Measurements from ENCODE around the gene CSRP1.

Gene CSRP1

DNA sequence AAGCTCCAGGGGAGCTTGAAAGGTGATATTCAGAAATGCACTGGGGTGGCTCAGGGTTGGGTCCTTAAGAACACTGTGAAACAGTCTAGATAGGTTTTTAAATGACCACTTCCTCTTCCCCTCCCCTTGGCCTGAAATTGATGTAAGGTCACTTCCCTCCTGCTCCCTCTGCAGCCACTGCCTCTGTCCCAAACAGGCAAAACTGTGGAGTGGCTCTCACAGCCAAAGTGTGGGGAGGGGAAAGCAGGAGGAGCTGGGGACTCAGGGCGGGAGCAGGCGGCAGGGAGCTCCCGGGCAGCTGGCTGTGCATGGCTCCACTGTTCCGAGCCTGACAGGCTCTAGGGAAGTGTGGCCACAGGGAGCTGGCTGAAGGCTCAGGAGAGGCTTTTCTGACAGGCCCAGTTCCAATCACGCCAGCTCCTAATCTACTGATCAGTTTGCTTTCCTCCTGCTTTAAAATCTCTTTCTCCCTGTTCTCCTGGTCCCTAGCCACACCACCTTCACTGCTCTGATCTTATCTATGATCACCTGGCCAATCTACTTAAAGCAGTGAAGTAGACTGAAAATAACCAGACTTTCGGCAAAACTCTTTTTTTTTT is 5.1 kb upstream of the CSRP1 start:
- DNase-seq, result no peak

DNA sequence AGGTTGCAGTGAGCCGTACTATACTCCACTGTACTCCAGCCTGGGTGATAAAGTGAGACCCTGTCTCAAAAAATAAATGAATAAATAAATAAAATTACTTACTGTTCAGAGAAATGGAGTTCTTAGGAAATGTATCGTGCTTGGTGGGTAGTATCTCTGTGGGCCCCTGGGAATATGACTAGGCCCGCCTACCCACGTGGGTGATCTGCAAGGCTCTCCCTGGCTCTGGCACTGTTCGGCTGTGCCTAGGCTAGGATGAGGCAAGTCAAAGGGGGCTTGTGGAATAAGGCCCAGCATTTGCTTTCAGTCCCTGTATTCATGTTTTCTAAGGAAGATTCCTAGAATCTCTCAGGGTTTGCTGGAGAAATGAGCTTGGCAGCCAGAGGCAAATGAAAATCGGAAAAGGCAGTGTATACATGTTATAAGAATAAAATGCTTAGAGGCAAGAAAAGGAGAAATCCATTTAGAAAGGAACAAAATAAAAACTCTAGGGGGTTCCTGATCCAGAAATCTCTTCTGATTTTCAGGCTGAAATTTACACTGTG is 4.5 kb upstream of the CSRP1 start:
- DNase-seq, result no peak

DNA sequence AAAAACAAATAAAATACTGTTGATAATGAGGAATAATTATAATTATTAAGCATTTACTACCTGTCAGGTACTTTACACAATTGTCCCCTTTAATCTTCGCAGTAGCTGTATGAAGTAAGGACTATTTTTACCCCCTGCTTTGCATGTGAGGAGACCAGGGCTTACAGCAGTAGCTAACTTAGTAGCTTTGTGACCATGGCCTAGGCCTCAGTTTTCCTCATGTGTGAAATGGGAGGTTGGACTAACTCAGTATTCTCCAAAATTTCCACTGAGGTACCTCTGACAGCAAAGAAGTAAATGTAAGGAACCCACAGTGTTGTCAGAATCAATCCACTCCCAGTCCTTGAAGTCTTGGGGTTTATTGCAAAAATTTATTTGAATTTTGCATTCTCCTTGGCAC is 3.8 kb upstream of the CSRP1 start:
- no peak for DNase-seq

DNA sequence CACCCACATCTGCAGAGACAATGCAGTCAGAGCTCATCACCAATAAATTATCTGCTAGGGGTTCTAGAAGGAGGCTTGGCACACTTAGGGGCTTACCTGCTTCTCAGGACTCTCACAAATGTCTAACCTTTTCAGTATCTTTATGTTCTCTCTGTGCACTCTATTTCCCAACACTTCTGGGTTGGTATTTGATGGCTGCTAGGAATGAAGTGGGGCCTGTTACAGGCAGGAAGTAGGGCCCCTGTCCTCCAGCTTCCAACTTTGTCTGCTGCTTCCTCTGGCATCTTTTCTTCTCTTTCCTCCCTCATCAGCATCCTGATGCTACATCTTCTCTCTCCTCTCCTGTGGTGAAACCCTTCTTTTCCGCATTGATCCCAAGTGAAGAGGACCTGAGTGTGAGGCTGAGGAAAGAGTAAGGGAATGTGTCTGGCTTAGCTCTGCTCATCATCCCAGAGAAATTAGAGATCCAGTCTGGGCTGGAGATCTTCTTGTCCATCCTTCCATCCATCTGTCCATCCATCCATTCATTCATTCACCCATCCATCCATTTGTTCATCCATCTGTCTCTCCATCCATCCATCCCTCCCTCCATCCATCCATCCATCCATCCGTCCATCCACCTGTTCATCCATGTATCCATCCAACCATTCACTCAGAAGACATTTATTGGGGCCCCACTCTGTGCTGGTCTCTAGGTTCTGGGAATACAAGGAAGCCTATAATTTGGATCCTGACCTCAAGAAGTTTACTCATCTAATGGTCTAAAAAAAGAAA is 2.9 kb upstream of the CSRP1 start:
- DNase-seq, result no peak

DNA sequence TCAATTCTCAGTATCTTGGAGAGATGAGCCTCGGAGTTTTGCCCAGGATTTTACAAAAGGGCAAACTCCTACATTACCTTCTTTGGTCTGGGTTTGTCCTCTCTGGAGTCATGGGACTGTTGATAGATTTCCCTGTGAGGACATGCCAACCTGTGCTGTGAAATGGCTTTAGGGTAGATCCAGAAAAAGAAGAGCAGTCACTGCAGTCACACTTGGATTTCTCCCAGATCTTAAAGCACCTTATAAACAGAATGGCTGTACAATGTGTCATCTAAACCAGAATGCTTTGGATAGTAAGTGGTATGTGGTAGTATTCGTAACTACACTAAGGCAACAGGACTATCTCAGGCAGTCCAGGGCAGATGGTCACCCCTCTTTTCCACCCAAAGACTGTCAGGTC is 1.9 kb upstream of the CSRP1 start:
- DNase-seq, result no peak

DNA sequence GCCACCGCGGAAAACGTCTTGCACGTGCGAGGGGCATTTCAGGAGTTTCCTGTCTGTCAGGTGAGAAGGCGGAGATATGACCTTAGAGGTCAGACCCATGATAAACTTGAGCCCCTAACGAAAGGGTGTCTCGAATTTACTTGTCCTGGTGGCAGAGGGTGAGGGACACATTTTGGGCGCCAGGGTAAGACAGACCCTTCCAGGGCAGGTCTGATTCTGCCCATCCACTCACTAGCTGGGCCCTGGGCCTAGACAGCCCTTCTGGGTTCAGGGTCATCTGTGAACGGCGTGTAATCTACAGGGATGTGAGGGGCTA is 395 bp upstream of the CSRP1 start:
- DNase-seq, result no peak

DNA sequence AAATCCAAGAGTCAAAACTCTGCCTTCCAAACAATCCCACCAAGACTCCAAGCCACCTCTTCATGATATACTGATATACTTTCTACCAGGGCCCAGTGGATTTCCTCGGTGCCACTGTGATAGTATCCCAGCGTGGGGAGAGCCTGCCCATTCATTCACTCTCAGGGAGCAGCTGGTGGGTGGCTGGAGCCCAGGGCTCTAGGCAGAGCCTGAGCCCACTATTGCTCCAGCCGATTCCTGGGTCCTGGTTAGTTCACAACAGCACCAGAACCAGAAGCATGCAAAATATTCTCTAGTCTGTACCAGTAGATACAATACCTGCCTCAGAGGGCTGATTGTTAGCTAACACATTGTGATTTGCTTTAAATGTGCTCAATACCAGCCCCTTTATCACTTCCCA is 831 bp downstream of the CSRP1 start:
- DNase-seq, result no peak

DNA sequence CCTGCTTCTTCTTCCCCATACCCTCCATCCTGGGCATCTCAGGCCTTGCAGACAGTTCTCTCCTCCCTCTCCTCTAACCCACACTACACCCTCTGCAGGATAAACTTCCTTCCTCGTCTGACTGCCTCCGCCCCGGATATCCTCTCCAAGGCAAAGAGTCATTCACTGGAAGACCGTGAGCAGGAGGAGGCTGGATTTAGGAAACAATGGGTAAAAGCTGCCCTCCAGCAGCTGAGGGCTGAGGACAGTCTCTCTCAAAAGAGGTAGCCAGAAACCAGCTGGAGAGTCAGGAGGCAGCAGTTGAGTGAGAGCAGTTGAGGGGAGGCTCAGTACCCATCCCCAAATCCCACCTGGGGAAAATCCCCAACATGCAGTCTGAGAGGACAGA is 1.4 kb downstream of the CSRP1 start:
- no peak for DNase-seq

DNA sequence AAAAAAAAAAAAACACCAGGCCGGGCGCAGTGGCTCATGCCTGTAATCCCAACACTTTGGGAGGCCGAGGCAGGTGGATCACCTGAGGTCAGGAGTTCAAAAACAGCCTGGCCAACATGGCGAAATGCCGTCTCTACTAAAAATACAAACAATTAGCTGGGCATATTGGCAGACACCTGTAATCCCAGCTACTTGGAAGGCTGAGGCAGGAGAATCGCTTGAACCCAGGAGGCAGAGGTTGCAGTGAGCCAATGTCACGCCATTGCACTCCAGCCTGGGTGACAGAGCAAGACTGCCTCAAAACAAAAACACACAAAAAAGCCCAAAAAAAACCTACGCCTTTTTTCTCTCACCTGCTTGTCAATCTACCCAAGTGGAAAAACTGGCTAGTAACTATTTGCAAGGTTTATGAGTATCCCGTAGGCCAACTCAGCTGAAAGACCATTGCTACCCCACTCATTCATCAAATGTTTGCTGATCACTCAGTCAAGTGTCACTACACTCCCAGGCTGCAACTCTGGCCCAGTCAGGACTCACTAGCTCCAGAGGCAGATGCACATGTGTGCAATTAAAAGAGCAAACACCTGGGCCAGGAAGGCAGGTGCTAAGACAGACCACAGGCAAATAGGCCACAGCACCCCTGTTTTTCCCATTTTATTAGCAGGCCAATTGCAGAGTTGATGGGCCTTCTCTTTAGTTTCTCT is 2.0 kb downstream of the CSRP1 start:
- no peak for DNase-seq

DNA sequence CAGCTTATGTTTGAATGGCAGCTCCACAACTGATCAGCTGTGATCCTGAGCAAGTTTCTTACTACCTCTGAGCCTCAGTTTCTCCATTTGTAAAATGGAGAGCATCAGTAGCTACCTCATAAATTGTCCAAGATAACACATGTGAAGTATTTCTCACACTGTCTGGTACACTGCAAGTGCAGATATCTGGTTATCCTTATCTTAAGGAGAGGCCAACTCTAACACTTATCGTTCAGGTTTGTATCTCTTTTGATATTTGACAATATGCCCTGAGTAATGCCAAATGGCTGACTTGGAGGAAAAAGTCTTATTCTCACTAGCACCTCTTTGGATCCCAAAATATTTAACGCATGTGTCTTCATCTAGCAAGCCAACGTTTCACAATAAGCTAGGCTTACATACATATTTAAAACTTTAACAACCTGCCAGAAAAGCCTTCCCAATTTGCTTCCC is 2.7 kb downstream of the CSRP1 start:
- no peak for DNase-seq

DNA sequence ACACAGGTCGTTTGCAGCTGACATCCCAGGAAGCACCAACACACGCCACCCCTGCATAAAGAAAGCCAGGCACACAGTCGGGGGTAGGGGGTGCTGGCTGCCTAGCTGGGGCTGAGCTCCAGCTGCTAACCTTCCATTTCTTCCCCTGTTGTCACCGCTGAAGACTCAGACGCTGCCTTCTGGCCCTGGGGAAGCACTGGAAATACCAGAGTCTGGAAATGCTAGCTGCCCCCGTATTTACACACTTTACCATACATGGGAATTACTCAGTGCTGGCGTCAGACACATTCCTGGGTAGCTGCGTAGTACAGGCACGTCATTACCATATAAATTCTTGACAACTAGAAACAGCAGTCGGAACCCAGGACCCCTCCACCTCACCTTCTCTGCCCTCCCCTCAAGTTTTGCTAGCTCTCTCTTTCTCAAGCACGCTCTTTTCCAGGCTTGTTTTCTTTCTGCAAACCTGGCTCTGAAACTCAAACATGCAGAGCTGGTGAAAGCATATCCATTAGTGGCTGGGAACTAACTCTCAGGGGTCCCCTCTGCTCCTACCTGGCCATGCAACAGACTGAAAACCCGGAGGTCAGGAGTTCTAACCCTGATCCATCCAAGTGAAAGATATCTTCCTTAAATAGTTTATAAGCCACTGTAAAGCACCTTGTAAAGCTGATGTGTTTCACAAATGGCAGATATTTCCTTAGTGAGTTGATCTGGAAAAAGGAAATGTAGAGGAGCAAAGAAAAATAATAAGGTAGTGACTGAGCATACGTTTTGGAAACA is 3.3 kb downstream of the CSRP1 start:
- no peak for DNase-seq

DNA sequence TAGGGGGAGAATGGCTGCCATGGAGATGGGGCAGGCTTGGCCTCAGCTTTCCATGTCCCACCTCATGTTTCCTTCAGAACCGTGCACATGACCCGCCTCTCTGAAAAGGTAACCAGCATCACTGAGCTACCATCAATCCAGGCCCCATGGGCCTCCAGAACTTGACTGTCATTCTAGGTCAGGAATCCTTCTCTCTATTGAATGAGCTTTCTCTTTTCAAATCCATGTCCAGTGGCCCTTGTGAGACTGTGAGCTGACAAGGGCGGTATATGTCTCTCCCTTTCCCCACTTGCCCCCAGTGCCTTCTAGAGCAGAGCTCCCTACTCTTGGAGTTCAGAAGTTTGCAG is 4.4 kb downstream of the CSRP1 start:
- no peak for DNase-seq

DNA sequence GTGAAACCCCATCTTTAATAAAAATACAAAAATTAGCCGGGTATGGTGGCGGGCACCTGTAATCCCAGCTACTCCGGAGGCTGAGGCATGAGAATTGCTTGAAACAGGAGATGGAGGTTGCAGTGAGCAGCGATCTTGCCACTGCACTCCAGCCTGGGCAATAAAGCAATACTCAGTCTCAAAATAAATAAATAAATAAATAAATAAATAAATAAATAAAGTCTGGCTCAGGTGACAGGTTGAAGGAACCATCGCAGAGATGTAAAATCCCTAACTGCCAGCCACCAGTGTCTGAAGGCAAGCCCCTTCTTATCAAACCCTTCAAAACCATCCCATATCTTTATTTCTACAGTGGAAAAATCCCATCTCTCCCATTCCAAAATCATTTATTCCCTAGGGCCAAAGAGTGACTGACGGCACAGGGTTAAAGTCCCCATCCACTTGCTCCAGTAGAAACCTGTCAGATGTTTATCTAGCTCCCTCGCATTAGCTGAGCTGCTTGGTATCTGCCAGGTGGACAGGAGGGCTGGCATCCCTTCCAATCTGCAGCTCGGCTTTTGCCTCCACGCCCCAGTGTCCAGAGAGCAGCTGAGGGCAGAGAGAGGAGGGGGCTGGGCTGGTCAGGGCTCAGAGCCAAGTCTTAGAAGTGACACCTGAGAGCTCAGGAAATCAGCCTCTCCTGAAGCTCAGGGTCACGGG is 5.0 kb downstream of the CSRP1 start:
- no peak for DNase-seq

DNA sequence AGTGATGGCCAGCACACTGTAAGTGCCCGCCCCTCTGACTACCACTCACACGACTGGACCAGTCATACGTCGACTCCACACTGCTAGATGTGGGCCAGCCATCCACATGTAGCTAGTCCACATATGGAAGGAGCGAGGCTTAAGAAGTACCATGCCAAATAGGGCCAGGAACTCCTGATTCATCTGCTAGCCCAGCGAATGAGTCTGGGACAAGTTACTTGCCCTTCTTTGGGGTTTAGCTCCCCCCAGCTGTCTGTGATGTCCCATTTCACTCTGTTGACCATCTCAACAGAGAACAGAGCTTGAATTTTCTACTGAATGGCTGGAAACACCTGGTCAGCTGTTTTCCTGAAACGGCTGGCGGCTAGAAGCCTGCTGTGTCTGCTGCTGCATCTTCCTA is 5.8 kb downstream of the CSRP1 start:
- no peak for DNase-seq

DNA sequence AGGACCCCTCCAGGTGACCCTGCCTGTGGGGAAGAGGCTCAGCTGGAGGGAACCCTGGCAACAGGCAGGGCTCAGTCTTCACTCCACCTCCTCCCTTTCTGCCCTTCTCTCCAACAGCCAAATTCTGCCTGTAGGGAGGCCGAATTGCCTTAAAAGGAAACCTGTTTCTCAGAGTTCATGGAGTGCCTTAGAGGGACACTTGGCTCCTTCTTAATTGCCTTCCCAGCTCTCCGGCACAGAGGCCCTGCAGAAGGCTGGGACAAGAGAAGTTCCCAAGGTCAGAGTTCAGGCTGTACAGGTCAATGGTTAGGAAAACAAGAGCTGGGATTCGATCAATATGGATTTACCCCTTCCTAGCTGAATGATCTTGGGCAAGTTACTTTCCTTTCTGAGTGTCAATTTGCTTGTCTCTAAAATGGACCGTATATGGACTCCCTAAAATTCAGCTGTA is 6.2 kb downstream of the CSRP1 start:
- no peak for DNase-seq

DNA sequence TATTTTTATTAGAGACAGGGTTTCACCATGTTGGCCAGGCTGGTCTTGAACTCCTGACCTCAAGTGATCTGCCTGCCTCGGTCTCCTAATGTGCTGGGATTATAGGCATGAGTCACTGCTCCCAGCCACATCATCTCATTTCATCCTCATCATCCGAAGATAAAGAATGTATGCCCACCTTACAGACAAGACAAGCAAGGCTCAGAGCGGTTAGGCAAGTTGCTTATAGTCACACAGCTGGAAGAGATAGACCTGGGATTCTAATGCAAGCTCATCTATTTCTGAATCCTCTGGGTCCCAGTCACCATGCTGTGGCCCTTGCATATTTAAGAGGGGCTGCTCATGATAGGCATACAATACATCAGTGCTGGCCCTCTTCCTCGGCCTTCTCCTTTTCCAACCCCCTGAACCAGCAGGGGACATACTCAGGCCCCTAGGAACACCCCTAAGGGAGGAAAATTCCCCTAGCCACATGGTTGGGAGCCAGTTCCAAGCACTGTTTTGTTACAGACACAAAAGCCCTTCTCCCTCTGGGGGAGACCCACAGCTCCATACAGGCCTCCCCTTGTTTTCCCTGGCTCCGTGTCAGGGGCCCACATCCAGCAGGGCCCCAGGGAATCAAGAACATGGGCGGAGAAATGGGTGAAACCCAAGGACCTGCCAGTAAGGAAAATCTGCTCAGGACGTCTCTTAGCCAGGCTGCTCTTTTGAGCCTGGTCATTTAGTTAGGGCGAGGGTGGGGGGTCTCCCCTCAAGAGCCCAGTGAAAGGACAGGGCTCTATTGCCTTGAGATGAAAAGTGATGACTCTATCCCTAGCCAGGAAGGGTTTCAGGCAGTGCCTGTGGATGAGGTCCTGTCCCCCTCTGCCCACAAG is 6.9 kb downstream of the CSRP1 start:
- DNase-seq, result no peak

DNA sequence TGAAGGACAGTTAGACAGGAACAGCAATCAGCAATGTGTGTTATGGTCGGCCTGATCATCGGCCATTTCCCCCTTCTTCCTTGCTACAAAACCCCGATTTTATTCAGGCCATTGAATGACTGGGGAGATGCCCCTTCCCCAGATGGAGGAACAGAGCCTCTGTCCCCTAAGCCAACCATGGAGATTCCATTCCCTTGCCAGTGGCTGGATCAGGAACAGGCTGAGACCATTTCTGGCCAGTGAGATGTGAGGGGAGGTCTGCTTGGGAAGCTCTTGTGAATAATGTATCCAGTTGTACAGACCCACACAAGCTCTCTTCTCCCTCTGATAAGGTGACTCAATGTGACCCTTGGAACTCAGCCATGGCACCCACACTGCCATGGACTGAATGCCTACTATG is 7.7 kb downstream of the CSRP1 start:
- DNase-seq, result no peak

DNA sequence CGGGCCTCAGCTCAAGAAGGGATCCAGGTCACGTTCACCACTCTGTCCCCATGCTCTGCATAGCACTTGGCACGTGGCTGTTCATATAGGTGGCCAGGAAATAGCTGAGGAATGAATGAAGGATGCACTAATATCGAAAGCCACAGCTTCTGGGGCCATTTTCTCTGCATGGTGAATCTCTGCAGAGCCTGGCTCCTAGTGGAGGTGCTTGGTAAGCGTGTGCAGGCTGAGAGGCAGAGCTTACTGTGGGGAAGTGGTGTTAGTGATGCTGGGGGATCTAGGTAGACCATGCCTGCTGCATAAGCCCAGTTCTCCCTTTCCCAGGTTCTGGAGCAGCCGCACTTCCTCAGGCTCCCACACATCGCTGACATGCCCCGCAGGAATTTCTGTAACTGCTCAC is 8.3 kb downstream of the CSRP1 start:
- DNase-seq, result no peak

DNA sequence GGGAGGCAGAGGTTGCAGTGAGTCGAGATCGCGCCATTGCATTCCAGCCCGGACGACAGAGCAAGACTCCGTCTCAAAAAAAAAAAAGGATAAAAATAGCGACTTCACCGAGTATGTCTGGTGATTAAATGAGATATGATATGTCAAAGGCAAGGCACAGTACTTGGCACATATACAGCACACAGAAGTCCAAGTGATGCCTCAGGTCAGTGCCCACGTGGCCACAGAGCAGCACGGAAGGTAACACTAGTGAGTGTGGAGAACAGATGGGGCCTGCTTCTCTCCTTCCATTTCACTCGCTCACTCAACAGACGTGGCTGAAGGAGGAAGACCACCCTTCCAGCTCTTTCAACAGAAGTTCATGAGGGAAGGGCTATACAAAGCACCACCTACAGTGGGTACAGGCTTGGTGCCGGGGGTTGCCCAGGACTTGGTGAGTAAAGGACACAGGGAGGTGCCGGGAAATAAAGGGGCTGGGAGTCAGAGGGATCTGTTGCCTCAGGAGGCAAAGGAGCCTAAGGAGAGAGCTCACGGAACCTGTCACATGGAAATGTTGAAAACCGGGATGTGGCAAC is 8.9 kb downstream of the CSRP1 start:
- DNase-seq, result no peak

DNA sequence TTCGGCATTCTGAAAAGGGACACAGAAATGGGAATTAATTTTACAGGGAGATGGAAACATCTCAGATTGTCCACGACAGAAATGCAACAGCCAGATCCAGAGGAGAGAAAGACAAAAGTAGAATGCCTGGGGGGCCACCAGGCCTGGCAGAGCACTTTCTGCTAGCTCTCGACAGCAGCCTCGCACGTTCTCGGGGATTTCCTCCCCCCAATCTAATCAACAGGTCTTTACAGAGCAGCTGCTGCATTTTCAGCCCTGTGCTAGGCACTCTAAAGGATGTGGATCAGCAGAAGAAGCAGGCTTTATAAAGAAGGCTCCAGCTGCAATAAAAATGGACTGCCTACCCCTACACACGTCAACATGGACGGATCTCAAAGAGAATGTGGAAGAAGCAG is 10.6 kb downstream of the CSRP1 start:
- DNase-seq, result no peak

DNA sequence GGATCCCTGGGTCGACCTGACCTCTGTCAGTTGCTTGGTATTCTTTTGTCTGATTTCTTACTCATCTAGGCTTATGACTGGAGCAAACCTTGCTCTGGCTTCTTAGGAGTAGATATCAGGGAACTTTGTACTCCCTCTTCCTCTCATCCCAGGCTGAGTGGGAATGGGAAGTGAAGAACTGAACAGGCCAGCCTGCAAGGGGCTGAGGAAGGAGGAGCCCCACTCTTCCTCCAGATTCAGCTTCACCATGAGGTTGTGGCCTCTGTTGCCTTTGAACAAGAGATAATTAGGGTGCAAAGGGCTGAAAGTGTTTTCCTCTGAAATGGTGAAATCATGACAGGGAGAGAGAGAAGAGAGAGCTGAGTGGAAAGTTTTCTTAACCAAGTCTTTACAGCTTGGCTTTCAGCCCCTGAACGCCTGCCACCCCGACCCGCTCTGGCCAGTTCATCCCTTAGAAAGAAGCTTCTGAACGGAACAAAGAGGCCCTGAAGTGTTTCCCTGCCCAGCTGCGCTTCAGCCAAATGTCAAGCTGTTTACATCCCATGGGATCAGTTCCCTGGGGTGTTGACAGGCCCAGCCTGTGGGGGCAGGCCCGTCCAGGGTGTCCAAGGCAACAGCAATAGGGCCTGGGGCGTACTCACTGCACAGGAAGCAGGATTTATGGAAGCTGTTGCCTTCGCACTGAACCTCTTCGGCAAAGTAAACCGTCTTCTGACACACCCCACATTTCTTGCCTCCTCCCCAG is 11.2 kb downstream of the CSRP1 start:
- no peak for DNase-seq

All from activated CD4-positive, alpha-beta T cell treated with anti-CD3 and anti-CD28 coated beads, Interleukin-10, Interleukin-2, amounts not matched to agents 100 ng/mL and 50 ng/mL, durations not matched to agents 16 hours and 8 hours (primary cell).